ENCODE data around the gene NLRP8. TPM values are rescaled to one million over a fixed set of nuclear protein-coding genes. Genes with fewer than 3 reads are reported as not detected.
A peak's percentile ranks its signal among the peaks of the same experiment; 100 is the strongest.
"Not testable (repeated sequence)": the region's sequence is repeated elsewhere in the genome, so short reads cannot be mapped to it uniquely, and the experiment has no call there.

NLRP8 gene
- total and polyA plus RNA-seq, 10 of the 15 experiments (the other 5 are each of a cell fraction or from before 2014, with no cell fraction given) = 0.04 TPM; not detected in 9

- no peak for TF ChIP-seq ZZZ3 (IDR thresholded peaks at IDR 0.05; ENCODE audit: control insufficient read depth, insufficient read length, low read depth)
Measured at GRCh38 chr19:55927991-55928390, 19.6 kb upstream of the NLRP8 start (continued).

GRCh38 chr19:55929258-55929657 lies 18.4 kb upstream of the NLRP8 start:
- H3K4me2 ChIP-seq (ENCODE audit: control insufficient read depth, insufficient read depth); intact Hi-C loops (cut with micrococcal nuclease; ENCODE audit: unreplicated experiment); SMC1A ChIA-PET (ENCODE audit: uncharacterized antibody, unreplicated experiment); H2AFZ ChIP-seq (ENCODE audit: control insufficient read depth, low read depth, low read length); H3K4me1 ChIP-seq (ENCODE audit: control insufficient read depth, insufficient read depth, low read length); H3K9ac ChIP-seq (ENCODE audit: control insufficient read depth, insufficient read depth, low read length); H4K20me1 ChIP-seq (ENCODE audit: control insufficient read depth, insufficient read depth); H3K27ac ChIP-seq (ENCODE audit: control insufficient read depth, insufficient read depth); BruUV-seq (replicated peaks); DNase-seq (ENCODE audit: low read depth, low spot score); POLR2A ChIA-PET; H3K4me3 ChIP-seq; FAIRE-seq; H3K27me3 ChIP-seq (replicated peaks in 1 of 2; ENCODE audit: control insufficient read depth in 2 of 2, insufficient read depth in 2 of 2, low read length in 1 of 2); H3K36me3 ChIP-seq (ENCODE audit: control insufficient read depth in 2 of 2, insufficient read depth in 2 of 2, low read length in 1 of 2); ATAC-seq; in situ Hi-C loops (cut with MboI); RAD21 ChIA-PET (ENCODE audit: unreplicated experiment); CTCF ChIA-PET; H3K9me3 ChIP-seq (replicated peaks; ENCODE audit: control insufficient read depth, insufficient read depth, low read length); H3K79me2 ChIP-seq (ENCODE audit: control insufficient read depth, insufficient read depth, low read length): not testable (repeated sequence)
- 77% methylated on average over 5 of the region's 5 CpGs for WGBS (ENCODE audit: insufficient coverage, insufficient replicate concordance, low lambda C conversion rate, missing lambda C conversion rate)

- TF ChIP-seq BCLAF1 (IDR thresholded peaks at IDR 0.05) (no peak), SPI1 (IDR thresholded peaks at IDR 0.05; ENCODE audit: borderline replicate concordance, insufficient read depth, low read depth, low read length) (peak; percentile 30; the same call in 1 of the 2 replicates)
- H3K27ac ChIP-seq (ENCODE audit: control insufficient read depth, insufficient read depth) = no peak overlapping the region
- 6% methylated on average over 14 of the region's 14 CpGs for WGBS (ENCODE audit: insufficient coverage, insufficient replicate concordance, low lambda C conversion rate, missing lambda C conversion rate)
- H3K4me2 ChIP-seq (ENCODE audit: control insufficient read depth, insufficient read depth) = no peak overlapping the region
- no peak overlapping the region for H3K4me3 ChIP-seq
- peak; percentile 35 for DNase-seq (ENCODE audit: low read depth, low spot score)
- H3K36me3 ChIP-seq (ENCODE audit: control insufficient read depth in 2 of 2, insufficient read depth in 2 of 2, low read length in 1 of 2) = no peaks in the 10 kb centered on the region
- ATAC-seq = no peak
- no peaks in the 10 kb centered on the region for H4K20me1 ChIP-seq (ENCODE audit: control insufficient read depth, insufficient read depth)
- in situ Hi-C loops (cut with MboI) (no loop called here), intact Hi-C loops (cut with micrococcal nuclease; ENCODE audit: unreplicated experiment) (no loop called here)
- no peak for FAIRE-seq
- no peak overlapping the region for H3K9ac ChIP-seq (ENCODE audit: control insufficient read depth, insufficient read depth, low read length)
- RAD21 ChIA-PET (ENCODE audit: unreplicated experiment) = no interaction called here
- H2AFZ ChIP-seq (ENCODE audit: control insufficient read depth, low read depth, low read length) = no peak overlapping the region
- no peaks in the 10 kb centered on the region for H3K79me2 ChIP-seq (ENCODE audit: control insufficient read depth, insufficient read depth, low read length)
- POLR2A ChIA-PET = no interaction called here
- no peaks in the 10 kb centered on the region for H3K27me3 ChIP-seq (replicated peaks in 1 of 2; ENCODE audit: control insufficient read depth in 2 of 2, insufficient read depth in 2 of 2, low read length in 1 of 2)
- no TSS peak for BruUV-seq (replicated peaks)
- SMC1A ChIA-PET (ENCODE audit: uncharacterized antibody, unreplicated experiment) = no interaction called here
- H3K4me1 ChIP-seq (ENCODE audit: control insufficient read depth, insufficient read depth, low read length) = no peaks in the 10 kb centered on the region
- no peaks in the 10 kb centered on the region; the same call in 2 of the 3 replicates for H3K9me3 ChIP-seq (replicated peaks; ENCODE audit: control insufficient read depth, insufficient read depth, low read length)
- CTCF ChIA-PET = no interaction called here
Measured at GRCh38 chr19:55930996-55931515, 16.6 kb upstream of the NLRP8 start.
